NB4 (cell line): ENCODE measurements around the gene BAIAP2.

ENCODE experiments used
- DNase-seq: peaks from one replicate; pipeline ENCODE4 v3.0.0; 2010; ENCODE audit warnings: low read depth
- H3K4me3 ChIP-seq: one replicate; pipeline ENCODE4 v1.5.1; 2011; ENCODE audit warnings: mild to moderate bottlenecking, low read depth, low read length, moderate library complexity
- CTCF ChIP-seq: IDR thresholded peaks from one replicate; pipeline ENCODE4 v1.5.1; 2012; ENCODE audit warnings: low read depth, low read length
- MAX ChIP-seq: IDR thresholded peaks from 2 replicates; pipeline ENCODE4 v1.6.1; 2011; ENCODE audit warnings: low read depth, low read length
- MYC ChIP-seq: IDR thresholded peaks from 2 replicates; pipeline ENCODE4 v1.6.1; 2011; ENCODE audit warnings: low read depth, low read length
- POLR2A ChIP-seq: IDR thresholded peaks from 2 replicates; pipeline ENCODE4 v1.6.1; 2011; ENCODE audit warnings: mild to moderate bottlenecking; ENCODE audit not compliant: insufficient read length; ENCODE audit errors: extremely low read depth

BAIAP2 gene

GRCh38 chr17:81121841-81122733 is 87.1 kb downstream of the BAIAP2 start:
- H3K4me3 ChIP-seq = no peak overlapping the region
- TF ChIP-seq CTCF = no peak
- TF ChIP-seq POLR2A = no peak
- no peak for TF ChIP-seq MYC
- no peak for TF ChIP-seq MAX
- DNase-seq = no peak

DNA sequence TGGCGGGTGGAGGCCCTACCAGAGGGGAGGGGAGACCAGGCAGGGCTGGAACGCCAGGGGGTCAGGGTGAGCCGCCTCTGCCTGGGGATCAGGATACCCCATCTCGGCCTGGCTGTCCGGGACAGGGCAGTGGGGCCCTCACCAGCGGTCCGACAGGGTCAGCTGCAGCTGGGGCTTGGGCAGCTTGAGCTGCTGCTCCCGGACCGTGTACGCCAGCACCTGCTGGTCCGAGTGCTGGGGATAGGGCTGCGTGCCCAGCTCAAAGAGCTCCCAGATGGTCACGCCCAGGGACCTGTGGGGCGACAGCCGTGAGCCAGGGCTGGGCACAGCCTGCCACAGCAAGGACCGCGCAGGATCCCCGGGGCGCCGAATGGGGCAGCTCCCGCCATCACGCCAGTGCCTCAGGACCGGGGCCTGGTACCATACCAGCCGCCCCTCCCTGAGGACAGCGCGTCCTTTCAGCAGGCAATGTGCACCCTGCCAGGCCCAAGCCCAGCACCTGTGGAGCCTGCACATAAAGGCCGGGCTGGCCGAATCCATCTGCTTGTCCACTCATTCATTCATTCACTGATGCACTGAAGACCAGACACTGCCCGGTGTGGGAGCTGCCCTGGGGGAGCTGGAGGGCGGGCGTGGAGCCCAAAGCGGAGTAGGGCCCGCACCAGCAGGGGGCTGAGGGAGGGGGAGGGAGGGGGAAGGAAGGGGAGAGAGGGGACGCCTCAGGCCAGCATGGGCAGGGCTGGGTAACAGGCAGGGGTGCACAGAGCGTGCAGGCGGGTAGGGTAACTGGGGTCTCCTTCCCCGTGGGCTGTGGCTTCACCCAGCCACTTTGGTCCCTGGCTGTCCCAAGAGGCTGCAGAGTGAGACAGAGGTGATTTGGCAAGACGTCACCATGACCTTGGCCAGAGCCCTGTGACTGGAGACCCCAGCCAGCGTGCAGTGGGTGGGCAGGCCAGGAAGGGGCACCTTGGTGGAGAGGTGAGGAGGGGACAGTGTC is 88.4 kb downstream of the BAIAP2 start:
- DNase-seq = no peak
- no peak for TF ChIP-seq MYC
- no peak overlapping the region for H3K4me3 ChIP-seq

DNA sequence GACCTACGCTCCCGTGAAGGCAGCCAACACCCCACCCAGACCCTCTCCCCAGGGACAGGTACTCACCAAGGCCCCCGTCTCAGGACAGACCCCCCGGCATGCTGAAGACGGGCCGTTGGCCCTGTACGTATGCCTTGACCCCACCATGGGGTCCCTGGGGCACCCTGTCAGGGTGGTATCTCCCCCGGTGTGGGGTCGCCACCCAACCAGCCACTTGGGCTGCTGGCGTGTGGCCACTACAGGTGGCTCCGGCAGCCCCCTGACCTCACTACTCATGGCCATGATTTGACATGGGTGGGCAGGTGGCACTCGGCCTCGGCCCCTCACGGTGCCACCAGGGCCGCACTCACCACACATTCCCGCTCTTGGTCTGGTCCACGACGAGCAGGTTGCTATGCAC is 89.4 kb downstream of the BAIAP2 start:
- DNase-seq = no peak
- no peak overlapping the region for H3K4me3 ChIP-seq
- TF ChIP-seq MYC (no peak), POLR2A (no peak), MAX (no peak), CTCF (no peak)

- H3K4me3 ChIP-seq = no peak overlapping the region
- no peak for DNase-seq
- TF ChIP-seq MYC = no peak
Measured at GRCh38 chr17:81125573-81126081, 90.7 kb downstream of the BAIAP2 start.

DNA sequence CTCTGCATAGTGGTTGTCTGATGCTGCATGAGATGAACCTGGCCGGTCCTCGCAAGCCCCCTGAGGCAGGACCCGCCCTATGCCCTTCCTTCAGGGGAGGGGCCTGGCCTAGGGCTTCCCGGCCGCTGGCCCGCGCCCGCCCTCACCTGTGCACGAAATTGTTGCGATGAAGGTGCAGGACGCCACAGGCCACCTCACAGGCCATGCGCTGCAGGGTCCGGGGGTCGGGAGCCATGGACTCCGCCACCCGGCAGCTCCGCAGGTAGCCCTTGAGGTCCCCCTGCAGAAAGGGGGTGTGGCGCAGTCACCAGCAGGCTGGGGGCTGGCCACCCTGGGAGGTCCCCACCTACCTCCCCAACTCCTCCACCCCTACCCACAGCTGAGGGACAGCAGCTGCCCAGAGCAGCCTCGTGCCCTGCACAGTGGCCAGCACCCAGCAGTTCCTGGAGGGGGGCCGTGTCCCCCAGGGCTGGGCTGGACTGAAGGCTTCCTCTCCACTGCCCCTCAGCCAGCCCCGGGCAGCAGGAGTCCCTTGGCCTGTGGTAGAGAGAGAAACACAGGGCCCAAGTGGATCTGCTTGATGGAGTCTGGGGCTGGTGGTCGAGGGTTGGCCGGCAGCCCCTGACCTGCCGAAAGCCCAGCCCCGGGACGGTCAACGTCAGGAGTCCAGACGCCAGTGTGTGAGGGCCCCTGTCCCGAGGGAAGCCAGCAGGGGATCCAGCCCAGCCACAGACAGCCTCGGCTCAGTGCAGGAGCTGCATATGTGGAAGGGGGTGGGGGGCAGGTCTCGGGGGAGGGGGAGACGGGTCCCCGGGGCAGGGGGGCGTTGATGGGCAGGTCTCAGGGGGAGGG is 91.6 kb downstream of the BAIAP2 start:
- no peak overlapping the region for H3K4me3 ChIP-seq
- DNase-seq = no peak
- TF ChIP-seq POLR2A (no peak), MYC (no peak)

- TF ChIP-seq MYC (no peak), POLR2A (no peak), MAX (no peak)
- no peak for DNase-seq
- H3K4me3 ChIP-seq = no peak overlapping the region
Measured at GRCh38 chr17:81127133-81127455, 92.1 kb downstream of the BAIAP2 start.

DNA sequence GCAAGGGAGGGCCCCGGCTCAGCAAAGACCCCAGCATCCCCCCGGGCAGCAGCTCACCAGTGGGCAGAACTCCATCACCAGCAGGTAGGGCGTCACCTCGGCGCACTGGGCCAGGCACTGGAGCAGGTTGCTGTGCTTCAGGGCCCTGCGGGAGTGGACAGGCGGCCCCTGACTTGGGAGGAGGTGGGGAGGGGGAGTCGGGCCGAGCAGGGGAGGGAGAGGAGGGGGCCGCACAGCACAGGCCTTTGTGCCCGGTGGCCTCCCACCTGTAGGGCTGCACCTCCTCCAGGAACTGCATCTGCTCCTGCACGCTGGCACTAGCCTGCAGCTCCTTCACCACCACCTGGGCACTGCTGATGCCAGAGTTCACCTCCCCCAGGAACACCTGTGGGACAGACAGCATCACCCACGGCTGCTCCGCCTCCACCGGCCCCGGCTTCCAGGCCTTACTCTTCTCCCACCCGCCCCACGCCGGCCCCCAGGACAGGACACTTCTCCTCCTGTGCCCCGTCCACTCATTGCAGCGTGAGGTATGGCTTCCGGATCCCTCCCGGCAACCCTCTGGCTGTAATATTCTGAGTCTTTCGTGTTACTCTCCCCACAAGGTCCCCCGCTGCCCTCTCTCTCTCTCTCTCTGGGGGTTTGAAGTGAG is 92.7 kb downstream of the BAIAP2 start:
- TF ChIP-seq MYC (no peak), CTCF (no peak), POLR2A (no peak), MAX (no peak)
- no peak overlapping the region for H3K4me3 ChIP-seq
- DNase-seq = no peak
